Islet of Langerhans (tissue), 1 donor: Measurements from ENCODE around the gene HNRNPM.
A peak's percentile ranks its signal among the peaks of the same experiment; 100 is the strongest.
"Not testable (repeated sequence)": the region's sequence is repeated elsewhere in the genome, so short reads cannot be mapped to it uniquely, and the experiment has no call there.

ENCODE experiments used
- FAIRE-seq: peaks from one replicate; lab custom pipeline; 2011; peaks lifted over from hg19 to GRCh38; lab: Jason Lieb, UNC

The HNRNPM gene

DNA sequence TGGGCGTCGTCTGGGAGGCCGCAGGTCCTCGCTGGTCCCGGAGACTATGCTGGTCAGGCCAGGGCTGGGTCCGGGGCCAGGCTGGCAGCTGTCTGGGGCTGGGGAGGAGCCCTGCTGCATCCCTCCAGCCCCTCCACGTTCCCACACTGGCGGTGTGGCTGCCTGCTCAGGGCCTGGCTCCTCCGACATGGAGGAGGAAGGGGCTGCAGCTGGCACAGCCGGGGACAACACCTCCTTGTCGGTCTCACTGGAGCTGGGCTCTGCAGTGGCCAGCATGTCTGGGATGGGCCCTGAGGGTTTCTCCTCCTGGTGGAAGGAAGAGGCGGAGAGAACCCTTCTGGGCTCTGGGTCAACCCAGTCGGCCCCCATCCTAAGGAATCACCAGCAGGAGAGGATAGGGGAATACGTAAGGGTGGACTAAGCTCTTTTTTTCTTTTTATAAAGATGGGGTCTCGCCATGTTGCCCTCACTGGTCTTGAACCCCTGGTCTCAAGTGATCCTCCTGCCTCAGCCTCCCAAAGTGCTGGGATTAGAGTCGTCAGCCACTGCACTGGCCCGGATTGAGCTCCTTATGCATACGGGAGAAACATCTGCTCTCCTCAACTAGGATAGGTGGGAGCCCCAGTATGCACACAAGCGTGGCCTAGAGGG lies 68.4 kb downstream of the HNRNPM start:
- no peak for FAIRE-seq

DNA sequence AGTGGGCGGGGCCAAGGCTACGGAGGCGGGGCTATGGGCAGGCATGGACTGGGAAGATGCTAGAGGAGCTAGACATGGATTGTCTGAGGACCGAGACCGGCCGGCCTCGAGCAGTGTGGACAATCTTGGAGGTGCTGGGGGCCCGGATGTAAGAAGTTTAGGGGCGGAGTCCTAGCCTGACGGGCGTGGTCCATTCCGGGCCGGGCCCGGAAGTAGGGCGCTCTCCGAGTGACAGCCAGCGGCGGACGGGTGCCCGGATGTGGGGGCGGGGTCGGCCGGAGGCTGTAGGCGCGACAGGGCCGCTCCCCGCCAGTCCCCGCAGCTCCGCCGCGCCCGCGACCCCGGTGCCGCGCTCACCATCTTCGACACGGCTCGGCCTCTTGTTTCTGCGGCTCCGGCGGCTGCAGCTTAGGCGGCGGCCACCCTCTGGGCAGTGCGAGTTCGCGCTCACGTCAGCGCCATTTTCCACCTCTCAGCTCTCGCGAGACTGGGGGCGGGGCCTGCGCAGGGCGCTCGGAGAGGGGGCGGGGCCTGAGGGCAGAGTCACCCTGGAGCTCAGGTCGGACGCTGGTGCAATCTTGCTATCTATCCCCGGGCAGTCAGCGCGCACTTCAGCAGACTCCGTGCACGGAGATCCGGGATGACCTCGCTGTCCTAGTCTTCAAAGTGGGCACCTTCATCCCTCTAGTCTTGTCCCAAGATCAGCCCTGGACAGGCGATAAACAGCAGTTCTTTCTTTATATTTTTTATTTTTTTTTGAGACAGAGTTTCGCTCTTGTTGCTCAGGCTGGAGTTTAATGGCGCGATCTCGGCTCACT lies 69.1 kb downstream of the HNRNPM start, which contains the start of gene ZNF414:
TSS of gene ZNF414 (minus strand) at position 481 of the 818 bp plus-strand sequence. CDS start at position 360, 121 bp downstream.
- FAIRE-seq: peak; percentile 60

GRCh38 chr19:8514505-8515009 lies 69.8 kb downstream of the HNRNPM start:
- not testable (repeated sequence) for FAIRE-seq

DNA sequence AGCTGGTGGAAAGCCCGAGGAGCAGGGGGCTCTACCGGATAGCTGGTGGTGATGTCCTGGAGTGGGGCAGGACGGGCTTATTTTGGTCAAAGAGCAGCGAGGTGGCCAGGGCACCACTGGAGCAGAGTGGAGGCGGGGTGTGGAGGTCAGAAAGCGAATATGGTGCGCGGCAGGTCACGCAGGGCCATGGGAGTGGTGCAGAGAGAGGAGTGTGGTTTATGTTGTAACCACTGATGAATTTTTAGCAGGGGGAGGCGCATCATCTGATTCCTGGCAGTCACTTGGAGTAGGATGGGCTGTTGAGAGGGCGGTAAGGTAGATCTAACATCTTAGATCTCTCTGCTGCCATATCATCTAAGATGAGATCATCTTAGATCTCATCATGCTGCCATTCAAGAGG lies 70.5 kb downstream of the HNRNPM start:
- no peak for FAIRE-seq

GRCh38 chr19:8517551-8518442 lies 73.0 kb downstream of the HNRNPM start:
- no peak for FAIRE-seq

- FAIRE-seq: no peak
Measured at GRCh38 chr19:8518536-8518935, 73.8 kb downstream of the HNRNPM start.

GRCh38 chr19:8519388-8519787 lies 74.6 kb downstream of the HNRNPM start:
- no peak for FAIRE-seq

- no peak for FAIRE-seq
Measured at GRCh38 chr19:8525401-8525684, 80.6 kb downstream of the HNRNPM start.

DNA sequence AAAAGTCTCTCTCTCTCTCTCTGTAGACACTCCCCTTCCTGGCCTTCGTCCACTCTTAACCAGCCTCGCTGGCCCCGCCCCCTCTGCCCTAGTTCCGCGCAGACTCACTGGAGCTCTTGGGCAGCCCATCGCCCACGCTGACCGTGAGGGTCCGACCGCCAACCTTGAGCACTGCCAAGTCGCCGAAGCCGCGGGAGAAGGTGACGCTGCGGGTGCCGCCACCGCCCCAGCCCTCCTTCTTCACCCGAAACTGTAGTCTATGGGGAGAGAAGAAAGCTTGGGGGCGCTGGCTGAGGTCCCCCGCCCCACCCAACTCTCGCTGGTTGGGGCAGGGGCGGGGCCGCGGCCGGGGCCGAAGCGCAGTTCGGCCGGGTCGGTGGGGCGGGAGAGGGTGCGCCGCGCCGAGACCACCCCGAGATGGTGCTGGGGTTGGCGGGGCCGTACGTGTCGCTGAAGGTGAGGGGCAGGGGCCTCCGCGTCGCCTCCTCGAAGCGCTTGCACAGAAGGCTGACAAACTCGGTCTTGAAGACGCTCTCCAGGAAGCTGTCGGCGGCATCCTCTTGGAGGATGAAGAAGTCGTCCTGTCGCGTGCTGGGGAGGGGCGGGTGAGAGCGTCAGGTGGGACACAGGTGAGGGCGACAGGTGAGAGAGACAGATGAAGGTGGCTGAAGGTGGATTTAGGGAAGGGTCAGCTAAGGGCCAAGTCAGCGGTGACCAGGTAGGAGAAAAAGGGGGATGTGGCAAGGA lies 81.7 kb downstream of the HNRNPM start:
- no peak for FAIRE-seq

- FAIRE-seq: no peak
Measured at GRCh38 chr19:8528500-8528899, 83.7 kb downstream of the HNRNPM start.

GRCh38 chr19:8529369-8530006 lies 84.7 kb downstream of the HNRNPM start:
- no peak for FAIRE-seq

DNA sequence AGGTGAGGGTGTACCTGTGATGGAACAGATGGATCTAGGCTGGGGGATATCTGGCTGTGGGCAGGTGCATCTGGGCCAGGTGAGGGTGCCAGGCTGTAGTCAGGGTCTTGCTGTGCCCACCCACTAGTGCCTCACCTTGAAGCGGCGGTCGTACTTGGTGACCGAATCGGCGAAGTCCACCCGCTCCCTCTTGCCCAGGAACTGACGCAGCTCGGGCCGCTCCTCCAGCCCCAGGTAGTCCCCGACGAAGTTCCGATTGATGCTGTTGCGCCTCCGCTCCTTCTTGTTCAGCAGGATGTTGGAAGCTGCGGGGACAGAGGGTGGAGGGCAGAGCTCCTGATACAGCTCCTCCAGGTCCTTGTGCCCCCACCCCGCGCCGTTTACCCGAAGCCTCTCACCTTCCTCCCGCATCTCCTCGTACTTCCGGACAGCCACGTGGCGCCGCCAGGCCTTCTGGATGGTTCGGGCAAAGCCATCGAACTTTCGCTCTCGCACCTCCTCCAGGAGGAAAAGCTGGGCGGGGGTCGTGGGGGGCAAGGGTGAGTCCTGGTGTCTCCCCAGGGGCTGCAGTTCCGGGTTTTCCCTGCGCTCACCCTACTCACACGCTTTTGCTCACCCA lies 85.4 kb downstream of the HNRNPM start:
- FAIRE-seq: no peak

GRCh38 chr19:8531470-8531869 lies 86.7 kb downstream of the HNRNPM start:
- FAIRE-seq: no peak

DNA sequence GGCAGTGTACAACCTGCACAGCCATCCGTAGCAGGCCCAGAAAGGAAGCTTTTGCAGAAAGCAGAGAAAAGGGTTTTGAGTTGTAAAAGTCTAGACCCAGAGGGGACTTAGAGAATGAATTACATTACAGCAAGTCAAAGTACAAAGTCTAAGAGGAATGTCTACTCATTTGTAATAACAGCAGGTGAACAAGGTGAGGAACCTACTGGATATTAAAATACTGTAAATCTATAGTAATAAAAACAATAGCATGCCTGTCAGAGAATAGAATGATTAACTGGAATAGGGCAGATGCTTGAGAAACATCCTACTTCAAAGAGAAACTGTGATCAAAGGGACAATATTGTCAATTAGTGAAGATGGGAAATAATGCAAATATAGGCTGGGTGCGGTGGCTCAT lies 87.5 kb downstream of the HNRNPM start:
- no peak for FAIRE-seq

DNA sequence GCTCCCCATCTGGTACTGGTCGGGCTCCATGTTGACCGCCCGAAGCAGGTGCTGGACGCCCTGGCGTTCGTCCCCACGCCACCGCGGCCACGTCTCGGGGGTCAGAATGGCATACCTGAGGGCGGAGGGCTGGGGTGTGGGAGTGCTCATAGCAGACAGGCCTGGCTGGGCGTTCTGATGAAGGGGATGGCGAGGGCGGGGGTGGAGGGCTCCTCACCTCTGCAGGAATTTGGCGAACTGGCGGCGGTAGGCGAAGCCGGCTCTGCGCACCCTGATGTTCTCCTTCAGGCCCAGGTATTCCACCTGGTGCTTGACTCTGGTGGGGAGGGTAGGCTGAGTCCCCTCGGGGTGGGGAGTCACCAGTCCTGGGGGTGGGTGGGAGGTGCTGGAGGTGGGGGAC lies 91.5 kb downstream of the HNRNPM start:
- FAIRE-seq: no peak

DNA sequence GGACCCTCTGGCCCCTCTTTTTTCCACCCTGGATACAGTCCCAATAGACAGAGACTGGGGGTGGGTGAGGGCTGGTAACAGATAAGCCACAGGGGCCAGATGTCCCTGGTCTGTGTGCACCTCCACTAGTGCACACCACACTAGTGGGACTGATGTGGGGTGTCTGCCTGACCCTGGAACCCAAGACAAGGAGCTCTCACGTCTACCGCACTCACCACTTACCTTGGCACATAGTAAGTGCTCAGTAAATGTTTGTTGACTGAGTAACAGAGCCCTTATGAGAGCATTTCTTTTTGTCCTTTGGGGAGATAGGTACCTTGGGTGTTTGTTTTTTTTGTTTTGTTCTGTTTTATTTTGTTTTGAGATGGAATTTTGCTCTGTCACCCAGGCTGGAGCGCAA lies 92.3 kb downstream of the HNRNPM start:
- no peak for FAIRE-seq
